Gastroesophageal sphincter (tissue), 3 donors: ENCODE results near the gene MYO1G.

Source experiments
- EP300 ChIP-seq: sonication (generic); formaldehyde crosslinking; IDR thresholded peaks from one replicate; pipeline ENCODE4 v1.6.1; 2017; ENCODE audit warnings: antibody characterized with exemption, mild to moderate bottlenecking
- POLR2A ChIP-seq, 2 donors: fragments of 450-650 bp; IDR thresholded peaks; one replicate each; pipeline ENCODE4 v1.6.1; 2017; ENCODE audit warnings: antibody characterized with exemption in 2 of 2, mild to moderate bottlenecking in 2 of 2, moderate library complexity in 1 of 2
- POLR2AphosphoS5 ChIP-seq: sonication (generic); formaldehyde crosslinking; IDR thresholded peaks from one replicate; pipeline ENCODE4 v1.6.1; 2017; ENCODE audit warnings: antibody characterized with exemption
- TF ChIP-seq, protein P1 (sequence below), 4 experiments: fragments of 200-600 bp in 2 of 4; fragments of 450-650 bp in 2 of 4; sonication (generic) in 1 of 4; IDR thresholded peaks; one replicate each; pipeline ENCODE4 v1.5.1; 2017 to 2019; ENCODE audit warnings: antibody characterized with exemption in 4 of 4, mild to moderate bottlenecking in 2 of 4, moderate library complexity in 2 of 4

DNA sequence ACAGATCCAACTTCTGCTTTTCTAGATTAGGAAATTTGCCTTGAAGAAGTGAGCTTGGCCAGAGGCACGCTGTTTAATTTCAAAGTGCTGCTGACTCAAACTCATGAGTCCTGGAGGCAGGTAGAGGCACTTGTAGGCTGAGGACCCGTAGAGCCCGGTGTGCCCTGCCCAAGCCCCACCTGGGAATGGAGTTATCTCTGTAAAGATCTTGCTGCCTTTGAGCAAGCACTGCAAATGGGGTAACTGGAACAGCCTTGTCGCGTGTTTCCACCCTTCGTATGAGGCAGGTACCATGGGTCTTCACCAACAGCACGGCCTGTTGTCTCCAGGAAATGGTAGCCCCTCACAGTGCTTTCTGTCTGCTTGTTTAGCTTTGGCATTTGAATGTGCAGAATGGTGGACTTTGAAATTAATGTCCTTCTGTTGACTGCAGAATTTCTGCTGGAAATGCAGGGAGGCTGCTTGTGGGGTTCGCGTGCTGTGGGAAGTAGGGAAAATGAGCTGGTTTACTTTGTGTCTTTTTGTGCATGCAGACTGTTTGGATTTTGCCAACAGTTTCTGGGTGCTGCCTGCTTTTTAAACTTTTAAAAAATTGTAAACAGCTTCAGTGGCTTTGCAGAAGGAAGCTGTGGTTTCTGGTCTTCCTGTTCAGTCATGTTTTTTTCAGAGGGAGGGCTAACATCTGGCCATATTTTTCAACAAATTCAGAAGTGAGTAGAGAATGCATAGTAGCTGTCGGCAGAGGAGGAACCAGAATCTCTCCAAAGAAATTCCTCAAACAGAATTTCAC lies 48.4 kb upstream of the MYO1G start:
- TF ChIP-seq POLR2A (IDR thresholded peaks at IDR 0.05) (no peak), EP300 (no peak), POLR2AphosphoS5 (no peak)
- TF ChIP-seq, protein P1, sequence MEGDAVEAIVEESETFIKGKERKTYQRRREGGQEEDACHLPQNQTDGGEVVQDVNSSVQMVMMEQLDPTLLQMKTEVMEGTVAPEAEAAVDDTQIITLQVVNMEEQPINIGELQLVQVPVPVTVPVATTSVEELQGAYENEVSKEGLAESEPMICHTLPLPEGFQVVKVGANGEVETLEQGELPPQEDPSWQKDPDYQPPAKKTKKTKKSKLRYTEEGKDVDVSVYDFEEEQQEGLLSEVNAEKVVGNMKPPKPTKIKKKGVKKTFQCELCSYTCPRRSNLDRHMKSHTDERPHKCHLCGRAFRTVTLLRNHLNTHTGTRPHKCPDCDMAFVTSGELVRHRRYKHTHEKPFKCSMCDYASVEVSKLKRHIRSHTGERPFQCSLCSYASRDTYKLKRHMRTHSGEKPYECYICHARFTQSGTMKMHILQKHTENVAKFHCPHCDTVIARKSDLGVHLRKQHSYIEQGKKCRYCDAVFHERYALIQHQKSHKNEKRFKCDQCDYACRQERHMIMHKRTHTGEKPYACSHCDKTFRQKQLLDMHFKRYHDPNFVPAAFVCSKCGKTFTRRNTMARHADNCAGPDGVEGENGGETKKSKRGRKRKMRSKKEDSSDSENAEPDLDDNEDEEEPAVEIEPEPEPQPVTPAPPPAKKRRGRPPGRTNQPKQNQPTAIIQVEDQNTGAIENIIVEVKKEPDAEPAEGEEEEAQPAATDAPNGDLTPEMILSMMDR (IDR thresholded peaks at IDR 0.05): no peak
